COLO668 (cell line): ENCODE measurements around the gene TEX101.

Experiments
- DNase-seq: peaks from one replicate; lab custom pipeline; 2025; ENCODE audit not compliant: unreplicated experiment; lab: John Stamatoyannopoulos, UW

TEX101 gene

DNA sequence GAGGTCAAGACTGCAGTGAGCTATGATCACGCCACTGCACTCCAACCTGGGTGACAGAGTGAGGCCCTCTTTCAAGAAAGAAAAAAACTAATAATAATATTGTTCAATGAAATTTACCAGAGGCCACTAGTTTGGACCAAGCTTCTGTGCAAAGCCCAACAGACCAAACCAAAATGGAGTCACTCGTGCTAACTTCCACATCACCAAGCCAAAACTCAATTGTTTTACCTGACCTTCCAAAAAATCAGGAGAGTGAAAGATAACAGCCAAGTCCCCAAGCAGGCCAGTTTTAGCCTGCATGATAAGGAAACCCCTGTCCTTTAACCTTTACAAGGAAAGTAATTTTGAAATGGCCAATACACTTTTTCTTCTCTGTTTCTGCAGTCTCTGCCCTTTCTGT lies 30.7 kb downstream of the TEX101 start:
- no peak for DNase-seq

DNA sequence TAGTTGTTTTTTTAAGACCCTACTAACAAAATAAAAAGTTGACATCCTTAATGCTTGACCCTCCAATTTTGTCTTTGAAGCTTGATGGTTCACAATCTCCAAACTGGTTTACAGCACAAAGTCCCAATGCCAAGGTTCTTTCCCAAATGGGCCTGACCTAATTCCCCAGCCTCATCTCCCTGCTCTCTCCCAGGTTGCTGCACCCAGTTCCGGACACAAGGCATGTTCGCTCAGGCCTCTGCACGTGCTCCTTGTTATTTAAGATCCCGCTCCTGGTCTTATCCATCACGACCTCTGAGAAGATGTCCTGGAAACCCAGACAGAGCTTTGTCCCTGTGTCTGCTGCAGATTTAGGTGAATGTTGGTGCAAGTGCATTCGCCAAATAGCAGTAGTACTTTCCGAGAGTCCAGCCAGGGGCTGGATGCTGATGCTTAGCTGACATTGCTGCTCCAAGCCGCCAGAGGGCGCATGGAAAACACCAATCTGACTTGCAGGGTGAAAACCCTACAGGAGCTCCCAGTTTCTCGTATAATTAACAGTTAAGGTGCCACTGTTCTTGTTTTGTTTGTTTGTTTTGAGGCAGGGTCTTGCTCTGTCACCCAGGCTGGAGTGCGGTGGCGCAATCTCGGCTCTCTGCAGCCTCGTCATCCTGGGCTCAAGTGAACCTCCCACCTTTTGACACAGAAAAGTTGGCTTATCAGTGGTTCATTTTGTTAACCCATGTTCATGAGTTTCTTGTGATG lies 32.2 kb downstream of the TEX101 start:
- peak; percentile 69 for DNase-seq

DNA sequence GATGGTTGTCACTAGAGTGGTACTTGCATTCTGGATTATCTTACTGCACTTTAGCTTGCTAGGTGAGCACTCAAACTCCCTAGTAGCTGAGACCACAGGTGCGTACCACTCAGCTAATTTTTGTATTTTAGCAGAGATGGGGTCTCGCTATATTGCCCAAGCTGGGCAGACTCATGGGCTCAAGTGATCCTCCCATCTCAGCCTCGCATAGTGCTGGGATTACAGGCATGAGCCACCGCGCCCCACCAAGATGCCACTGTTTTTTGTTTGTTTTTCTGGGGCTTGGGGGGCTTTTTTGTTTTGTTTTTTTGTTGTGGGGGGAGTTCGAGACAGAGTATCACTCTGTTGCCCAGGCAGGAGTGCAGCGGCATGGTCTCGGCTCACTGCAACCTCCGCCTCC lies 33.0 kb downstream of the TEX101 start:
- no peak for DNase-seq

DNA sequence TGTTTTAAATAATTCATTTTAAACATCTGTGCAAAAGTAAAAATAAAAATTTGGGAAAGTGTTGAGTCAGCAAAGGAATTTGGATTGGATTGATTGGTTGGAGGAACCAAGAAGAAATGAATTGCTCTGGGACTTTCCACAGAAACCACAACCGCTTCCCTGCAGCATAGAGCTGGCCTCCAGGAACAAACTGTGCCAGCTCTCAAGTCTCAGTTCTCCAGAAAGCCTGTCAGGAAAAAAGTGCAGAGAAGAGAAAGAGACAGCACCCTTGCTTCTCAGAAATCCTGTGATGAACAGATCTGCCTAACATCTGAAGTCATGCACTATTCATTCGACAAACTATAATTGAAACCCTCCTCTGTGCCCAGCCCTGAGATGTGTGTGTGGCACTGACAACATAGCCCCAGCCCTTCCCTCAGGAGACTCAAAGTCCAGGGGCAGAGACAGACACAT lies 35.9 kb downstream of the TEX101 start:
- DNase-seq: no peak

DNA sequence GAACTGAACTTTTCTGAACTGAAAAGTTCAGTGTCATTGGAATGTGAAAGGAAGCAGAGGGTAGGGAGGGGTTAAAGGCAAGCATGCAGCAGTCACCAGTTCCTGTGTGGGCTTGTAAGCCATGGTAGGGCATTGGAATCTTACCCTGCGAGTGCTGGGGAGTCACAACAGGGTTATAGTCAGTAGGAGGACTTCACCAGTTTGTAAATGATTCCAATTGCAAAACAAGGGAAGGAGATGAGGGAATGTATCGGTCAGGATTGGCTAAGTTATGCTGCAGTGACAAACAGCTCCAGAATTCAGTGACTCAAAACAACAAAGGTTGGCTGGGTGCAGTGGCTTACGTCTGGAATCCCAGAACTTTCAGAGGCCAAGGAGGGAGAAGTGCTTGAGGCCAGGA lies 37.9 kb downstream of the TEX101 start:
- DNase-seq: no peak

DNA sequence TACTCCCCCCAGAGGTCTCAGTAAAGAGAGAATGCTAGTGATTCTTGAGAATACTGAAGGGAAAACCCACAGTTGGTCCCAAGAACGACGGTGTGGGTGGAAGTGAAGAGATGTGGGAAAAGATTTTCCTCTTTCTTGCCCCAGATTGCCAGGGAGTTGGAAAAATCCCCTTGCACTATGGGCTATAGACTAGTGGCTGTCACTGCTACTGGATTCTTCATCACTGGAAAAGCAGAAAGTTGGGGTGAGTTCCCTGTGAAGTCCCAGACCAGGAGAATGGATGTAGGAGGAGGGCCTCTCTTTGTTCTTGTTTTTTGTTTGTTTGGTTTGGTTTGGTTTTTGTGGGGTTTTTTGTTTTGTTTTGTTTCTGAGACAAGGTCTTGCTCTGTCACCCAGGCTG lies 39.3 kb downstream of the TEX101 start:
- DNase-seq: no peak

DNA sequence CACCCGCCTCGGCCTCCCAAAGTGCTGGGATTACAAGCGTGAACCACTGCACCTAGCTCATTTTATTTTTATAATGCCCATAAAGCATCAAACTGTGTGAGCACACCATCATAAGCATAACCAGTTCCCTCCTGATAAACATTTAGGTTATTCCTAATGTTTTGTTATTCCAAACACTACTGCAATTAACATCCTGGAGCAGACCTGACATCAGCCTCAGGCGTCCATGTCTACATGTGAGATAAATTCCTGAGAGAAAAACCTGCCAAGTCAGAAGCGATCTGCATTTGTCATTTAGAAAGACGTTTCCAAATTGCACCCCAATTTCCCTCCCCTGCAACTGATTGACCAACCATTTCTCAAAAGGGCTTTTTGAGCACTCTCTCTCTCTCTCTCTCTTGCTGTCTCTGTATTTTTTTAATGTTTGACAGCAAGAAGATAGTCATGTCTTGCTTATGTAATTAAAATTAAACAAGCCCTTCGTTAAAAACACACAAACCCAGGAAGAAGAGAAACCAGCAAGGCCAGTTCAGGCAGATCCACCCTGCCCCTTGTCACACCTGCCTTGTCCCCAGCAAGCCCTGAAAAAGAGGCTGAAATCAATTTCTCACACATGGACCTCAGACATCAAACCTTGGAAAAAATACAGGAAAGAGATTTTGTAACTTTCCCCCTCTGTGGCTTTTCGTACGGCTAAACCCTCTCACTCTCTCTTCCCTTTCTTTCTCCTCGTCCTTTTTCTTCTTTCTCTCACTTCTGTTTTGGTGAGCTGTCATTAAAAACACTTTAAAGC lies 40.8 kb downstream of the TEX101 start:
- DNase-seq: no peak

DNA sequence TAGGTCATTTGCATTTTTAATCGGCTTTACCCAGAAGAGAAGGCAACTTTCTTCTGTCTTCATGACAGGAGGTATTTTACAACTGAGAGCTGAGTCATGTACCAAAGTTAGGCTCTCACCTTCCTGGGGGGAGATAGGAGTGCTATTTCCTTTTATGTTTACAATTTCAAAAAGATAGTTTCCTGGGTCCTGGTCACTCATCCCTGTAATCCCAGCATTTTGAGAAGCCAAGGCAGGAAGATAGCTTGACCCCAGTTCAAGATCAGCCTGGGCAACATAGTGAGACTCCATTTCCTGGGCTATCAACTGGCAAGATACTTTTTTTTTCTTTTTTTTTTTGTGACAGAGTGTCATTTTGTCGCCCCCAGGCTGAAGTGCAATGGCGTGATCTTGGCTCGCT lies 43.1 kb downstream of the TEX101 start:
- no peak for DNase-seq

DNA sequence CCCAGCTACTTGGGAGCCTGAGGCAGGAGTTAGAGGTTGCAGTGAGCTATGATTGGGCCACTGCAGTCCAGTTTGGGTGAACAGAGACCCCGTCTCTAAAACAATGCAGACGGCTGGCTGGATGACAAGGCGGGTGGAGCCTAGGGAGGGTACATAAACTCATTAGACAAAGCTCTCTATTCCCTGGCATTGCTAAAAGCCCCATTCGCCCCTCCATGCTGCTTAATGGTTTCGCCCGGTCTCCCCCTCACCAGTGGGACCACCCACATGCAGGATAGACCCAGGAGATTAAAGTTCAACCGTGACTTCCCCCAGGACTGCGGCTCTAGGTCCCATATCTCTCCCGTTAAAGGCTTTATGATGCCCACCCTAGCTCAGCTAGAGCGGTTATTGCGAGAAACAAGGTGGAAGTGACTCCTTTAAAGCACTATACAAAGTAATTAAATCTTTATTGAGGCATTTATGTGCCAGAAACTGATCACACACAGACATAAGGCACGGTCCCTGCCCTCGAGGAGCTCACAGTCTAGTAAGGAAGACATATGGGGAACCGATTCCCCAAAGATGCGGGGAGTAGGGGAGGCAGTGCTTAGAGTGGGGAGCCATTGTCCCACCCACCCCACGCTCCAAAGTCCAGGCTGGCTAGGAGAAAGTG lies 45.8 kb downstream of the TEX101 start:
- DNase-seq: no peak

DNA sequence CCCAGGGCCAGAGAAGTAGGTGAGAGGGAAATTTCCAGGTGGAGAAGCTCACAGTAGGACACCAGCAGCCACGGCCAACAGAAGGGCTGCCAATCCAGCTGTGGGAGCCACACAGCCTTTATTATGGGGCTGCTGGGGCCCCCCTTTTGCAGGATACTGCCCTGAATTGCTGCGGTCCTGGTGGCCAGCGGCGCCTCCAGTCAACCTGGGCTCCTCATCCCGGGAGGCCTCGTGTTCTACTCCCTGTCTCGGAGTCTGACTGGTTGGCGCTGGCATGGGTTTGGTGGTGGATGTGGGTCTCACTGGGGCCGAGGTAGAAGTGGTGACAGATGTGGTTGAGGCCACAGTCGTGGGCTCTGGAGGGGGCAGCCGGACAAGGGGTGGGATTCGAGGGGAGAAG lies 46.6 kb downstream of the TEX101 start:
- DNase-seq: no peak

DNA sequence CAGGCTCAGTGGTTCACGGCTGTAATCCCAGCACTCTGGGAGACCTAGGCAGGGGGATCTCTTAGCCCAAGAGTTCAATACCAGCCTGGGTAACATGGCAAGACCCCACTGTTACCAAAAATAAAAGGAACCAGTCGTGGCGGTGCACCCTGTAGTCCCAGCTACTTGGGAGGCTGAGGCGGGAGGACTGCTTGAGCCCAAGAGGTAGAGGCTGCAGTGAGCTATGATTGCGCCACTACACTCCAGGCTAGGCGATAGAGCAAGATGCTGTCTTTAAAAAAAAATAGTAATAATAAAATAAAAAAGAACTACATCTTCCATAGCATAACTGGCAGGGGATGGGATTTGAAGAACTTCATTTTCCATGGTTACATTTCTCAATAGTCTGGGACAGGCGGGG lies 47.7 kb downstream of the TEX101 start:
- DNase-seq: no peak

DNA sequence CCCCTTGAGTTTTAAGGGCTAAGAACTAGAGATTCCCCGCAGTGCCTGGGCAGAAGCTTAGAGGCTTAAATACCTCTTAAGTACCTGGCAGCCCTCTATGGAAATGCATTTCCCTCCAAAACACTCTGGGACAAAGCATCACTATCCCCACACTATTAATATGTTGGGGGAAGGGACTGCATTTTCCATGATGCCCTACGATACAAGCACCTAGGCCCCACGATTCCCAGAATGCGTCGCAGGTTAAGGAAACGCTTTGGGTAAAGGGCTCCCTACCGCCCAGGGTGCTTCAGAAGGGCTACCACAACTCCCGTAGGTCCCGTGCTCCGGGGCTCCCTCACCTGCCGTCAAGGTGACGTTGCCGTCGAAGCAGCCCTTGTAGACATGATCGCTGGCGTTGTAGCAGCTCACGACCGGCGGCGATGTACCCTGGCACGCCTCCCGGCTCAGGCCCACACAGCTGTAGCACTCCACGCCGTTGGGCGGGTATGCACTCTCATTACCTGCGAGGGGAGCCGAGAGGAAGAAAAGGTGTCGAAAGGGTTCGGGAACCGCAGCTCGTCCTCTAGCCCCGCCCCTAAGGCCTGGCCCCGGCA lies 48.2 kb downstream of the TEX101 start:
- DNase-seq: no peak

DNA sequence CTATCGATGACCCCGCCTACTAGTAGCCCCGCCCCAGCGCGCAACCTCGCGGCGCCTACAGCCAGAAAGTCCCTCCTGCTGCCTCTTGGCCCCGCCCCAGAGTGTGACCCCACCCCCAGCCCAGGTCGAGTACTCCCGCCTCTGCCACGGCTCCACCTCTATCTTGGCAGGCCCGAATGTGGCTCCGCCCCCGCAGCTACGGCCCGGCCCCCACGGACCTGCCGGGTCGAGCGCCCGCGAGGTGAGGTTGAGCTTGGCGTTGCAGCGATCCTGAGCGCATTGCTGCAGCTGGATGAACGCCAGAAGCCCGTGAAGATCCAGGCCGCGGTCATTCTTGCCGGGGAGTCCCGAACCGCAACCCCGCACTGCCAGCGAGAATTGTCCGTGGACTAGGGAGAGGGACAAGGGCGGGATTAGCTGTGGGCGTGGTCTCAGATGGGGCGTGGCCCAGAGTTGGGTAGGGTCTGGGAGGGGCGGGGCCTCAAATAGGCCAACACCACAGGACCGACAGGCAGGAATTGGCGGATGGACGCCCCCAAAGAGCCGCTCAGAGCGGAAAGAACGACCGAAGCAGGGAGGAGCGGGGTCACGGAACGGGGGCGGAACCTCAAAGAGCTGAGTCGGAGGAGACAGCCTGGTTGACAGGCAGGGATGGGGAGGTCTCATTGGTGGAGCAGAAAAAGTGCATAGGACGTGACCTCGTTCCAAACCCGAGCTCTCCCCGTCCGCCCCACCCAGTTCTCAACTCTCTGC lies 48.9 kb downstream of the TEX101 start:
- peak; percentile 93 for DNase-seq

DNA sequence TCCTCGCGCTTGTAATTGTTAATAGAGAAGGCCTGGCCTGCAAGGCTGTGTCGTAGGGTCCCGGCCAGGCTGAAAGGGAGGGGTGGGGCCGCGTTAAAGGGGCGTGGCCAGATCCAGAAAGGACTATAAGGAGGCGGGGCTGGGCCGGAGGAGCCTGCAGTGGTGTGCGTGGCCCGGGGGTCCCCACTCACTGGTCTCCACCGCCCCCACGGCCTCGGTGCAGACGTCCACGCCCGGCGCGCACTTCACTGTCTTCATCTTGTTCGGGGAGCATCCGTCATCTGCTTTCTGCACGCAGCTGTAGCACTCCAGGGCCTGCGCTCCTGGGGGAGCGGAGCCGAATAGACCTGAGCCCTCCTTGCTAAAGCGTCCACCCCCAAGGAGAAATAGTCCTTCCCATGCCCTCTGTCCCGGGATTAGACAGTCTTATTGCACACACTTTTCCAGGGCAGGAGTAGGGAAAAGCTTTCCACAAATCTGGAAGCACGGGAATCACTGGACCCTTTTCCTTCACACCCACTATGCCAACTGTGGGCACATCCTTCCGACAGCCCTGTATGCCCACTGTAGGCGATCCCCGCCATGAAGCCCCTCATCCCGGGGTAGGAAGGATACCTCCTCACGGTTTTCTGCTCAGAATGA lies 49.6 kb downstream of the TEX101 start:
- peak; percentile 41 for DNase-seq

DNA sequence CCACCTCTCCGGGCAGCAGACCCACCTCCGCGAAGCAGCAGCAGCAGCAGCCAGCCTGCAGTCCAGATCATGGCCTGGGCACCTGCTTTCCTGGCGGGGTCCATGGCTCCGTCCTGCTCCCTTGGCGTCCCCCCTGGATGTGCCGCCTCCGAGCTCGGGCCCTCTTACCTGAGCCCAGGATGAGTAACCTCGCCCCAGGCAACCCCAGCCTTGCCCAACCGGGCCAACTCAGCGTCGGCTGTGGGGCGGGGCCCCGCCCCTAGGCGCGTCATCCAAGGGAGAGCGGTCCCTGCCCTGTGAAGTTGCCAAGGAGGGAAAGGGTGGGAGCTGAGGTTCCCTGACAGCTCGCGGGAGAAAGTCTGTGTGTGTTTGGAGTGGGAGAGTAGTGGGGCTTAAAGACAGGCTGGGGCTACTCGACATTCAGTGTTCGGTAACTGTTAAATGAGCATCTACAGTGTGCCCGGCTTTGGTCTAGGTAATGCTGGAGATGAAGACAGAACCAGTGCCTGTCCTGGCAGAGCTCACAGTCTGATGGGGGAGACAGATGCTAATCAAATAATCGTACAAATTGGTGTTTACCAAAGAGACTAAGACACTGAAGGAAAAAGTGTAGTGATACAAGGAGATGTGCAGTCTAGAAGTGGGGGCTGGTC lies 50.9 kb downstream of the TEX101 start, which contains the start of gene LYPD3:
Gene LYPD3, minus strand, starts transcription at position 141 of the 653 bp plus-strand sequence. Its CDS starts 37 bp downstream, at position 104.
- peak; percentile 4 for DNase-seq

DNA sequence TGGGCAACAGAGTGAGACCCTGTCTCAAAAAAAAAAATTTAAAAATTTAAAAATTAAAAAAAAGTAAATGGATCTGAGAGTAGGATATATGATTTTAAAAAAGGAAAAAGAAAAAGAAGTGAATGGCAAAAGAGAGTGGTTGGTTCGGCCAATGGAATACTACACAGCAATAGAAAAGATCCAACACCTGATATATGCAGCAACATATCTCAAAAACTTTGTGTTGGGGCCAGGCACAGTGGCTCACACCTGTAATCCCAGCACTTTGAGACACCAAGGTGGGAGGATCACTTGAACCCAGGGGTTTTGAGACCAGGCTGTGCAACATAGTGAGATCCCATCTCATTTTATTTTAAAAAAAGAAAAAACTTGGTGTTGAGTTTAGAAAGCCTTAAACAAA lies 52.1 kb downstream of the TEX101 start:
- no peak for DNase-seq

DNA sequence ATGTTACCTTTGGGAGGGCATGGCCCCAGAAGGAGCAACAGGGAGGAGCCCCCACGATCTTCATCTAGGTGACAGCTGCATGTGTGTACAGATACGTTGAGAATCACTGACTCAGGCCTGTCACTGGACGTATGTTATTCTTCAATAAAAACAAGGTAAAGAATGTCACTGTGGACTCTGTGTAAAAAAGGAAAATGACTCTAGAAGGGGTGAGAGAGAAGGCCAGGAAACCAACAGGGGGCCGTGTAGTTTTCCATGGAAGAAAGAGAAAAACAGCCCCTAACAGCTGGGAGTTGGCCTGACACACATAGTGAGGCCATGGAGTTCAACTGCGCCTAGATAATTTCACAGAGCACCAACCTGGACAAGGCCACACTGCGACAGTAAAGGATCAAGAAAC lies 52.6 kb downstream of the TEX101 start:
- DNase-seq: no peak

DNA sequence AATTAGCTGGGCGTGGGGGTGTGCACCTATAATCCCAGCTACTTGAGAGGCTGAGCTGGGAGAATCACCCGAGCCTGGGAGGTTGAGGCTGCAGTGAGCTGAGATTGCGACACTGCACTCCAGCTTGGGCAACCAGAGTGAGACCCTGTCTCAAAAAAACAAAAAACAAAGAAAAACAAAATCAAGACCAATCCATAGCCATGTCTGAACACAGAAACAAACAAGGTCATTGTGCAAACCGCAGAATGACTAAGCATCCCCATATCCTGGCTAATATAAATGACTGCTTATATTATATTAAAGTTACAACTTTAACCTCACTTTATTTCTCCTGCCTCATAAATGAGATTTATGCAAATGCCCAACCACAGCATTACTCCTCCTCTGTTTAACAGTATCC lies 53.0 kb downstream of the TEX101 start:
- DNase-seq: no peak
